SK-N-SH (cell line): ENCODE results near the gene NEAT1.

Experiments used
- CTCF ChIP-seq: fragments of 200-600 bp; sonication (generic); IDR thresholded peaks from 2 replicates; pipeline ENCODE4 v1.6.1; 2017; ENCODE audit warnings: antibody characterized with exemption, mild to moderate bottlenecking, moderate library complexity
- POLR2AphosphoS5 ChIP-seq: IDR thresholded peaks from 2 replicates; pipeline ENCODE4 v1.6.1; 2012; ENCODE audit warnings: low read depth, low read length
- RAD21 ChIP-seq: IDR thresholded peaks from 2 replicates; pipeline ENCODE4 v1.6.1; 2012; ENCODE audit warnings: mild to moderate bottlenecking, low read length
- TF ChIP-seq, protein P1 (sequence below): IDR thresholded peaks from 2 replicates; pipeline ENCODE4 v1.4.0; 2012; ENCODE audit warnings: low read depth, borderline replicate concordance

GRCh38 chr11:65419772-65420481 is 2.7 kb upstream of the NEAT1 start:
- TF ChIP-seq, protein P1, sequence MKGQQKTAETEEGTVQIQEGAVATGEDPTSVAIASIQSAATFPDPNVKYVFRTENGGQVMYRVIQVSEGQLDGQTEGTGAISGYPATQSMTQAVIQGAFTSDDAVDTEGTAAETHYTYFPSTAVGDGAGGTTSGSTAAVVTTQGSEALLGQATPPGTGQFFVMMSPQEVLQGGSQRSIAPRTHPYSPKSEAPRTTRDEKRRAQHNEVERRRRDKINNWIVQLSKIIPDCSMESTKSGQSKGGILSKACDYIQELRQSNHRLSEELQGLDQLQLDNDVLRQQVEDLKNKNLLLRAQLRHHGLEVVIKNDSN, result no peak
- TF ChIP-seq RAD21, result no peak
- no peak for TF ChIP-seq CTCF
- peak; percentile 37; the same call in 1 of the 2 replicates for TF ChIP-seq POLR2AphosphoS5
